Coronary artery (tissue), 2 donors: ENCODE results near the gene PLK1.

Experiments used
- DNase-seq: peaks from one replicate; pipeline ENCODE4 v3.0.0-alpha.2; 2017; ENCODE audit warnings: low spot score
- H3K27ac ChIP-seq, 2 donors: fragments of 200-600 bp; sonication (generic); one replicate each; pipeline ENCODE4 v1.5.1; 2016 to 2019
- H3K4me3 ChIP-seq: fragments of 200-600 bp; sonication (generic); 2 replicates; pipeline ENCODE4 v1.5.1; 2016; ENCODE audit warnings: mild to moderate bottlenecking, moderate library complexity
- TF ChIP-seq, protein P1 (sequence below): fragments of 200-600 bp; sonication (generic); IDR thresholded peaks from one replicate; pipeline ENCODE4 v1.5.1; 2019; ENCODE audit warnings: antibody characterized with exemption

The PLK1 gene

GRCh38 chr16:23692190-23692837 lies 13.6 kb downstream of the PLK1 start:
- TF ChIP-seq, protein P1, sequence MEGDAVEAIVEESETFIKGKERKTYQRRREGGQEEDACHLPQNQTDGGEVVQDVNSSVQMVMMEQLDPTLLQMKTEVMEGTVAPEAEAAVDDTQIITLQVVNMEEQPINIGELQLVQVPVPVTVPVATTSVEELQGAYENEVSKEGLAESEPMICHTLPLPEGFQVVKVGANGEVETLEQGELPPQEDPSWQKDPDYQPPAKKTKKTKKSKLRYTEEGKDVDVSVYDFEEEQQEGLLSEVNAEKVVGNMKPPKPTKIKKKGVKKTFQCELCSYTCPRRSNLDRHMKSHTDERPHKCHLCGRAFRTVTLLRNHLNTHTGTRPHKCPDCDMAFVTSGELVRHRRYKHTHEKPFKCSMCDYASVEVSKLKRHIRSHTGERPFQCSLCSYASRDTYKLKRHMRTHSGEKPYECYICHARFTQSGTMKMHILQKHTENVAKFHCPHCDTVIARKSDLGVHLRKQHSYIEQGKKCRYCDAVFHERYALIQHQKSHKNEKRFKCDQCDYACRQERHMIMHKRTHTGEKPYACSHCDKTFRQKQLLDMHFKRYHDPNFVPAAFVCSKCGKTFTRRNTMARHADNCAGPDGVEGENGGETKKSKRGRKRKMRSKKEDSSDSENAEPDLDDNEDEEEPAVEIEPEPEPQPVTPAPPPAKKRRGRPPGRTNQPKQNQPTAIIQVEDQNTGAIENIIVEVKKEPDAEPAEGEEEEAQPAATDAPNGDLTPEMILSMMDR = no peak
- no peak overlapping the region for H3K4me3 ChIP-seq
- H3K27ac ChIP-seq = no peak overlapping the region
- DNase-seq = no peak

GRCh38 chr16:23694265-23694643 lies 15.6 kb downstream of the PLK1 start:
- Histone ChIP-seq H3K27ac (peak overlapping the region in 1 of 2 donors; percentile 11), H3K4me3 (peak overlapping the region; percentile 60)
- TF ChIP-seq, protein P1 = no peak
- DNase-seq = no peak

- no peak for DNase-seq
- Histone ChIP-seq H3K27ac (peak overlapping the region in 1 of 2 donors; percentile 11), H3K4me3 (peak overlapping the region; percentile 60)
- TF ChIP-seq, protein P1 = no peak
Measured at GRCh38 chr16:23694644-23695373, 16.1 kb downstream of the PLK1 start.

- DNase-seq = no peak
- TF ChIP-seq, protein P1 = no peak
- H3K27ac ChIP-seq = no peak overlapping the region
- no peak overlapping the region for H3K4me3 ChIP-seq
Measured at GRCh38 chr16:23695756-23696155, 17.1 kb downstream of the PLK1 start.

DNA sequence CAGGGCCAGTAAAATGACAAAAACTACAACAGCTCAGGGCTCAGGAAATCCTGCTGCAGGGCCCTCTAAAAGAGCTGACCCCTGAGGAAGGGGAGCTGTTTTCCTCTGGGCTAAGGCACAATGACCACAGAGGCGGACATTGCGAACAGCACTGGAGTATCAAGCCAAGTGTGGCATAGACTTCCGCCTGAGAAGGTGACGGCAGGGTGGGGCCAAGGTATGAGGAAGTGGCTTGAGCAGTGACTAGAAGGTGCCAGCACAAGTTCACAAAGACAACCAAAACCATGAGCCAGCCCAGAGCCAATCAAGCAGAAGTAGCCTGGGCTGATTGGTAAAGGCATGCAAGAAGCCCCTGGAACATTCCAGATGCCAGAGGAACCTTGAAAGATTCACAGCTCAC lies 20.4 kb downstream of the PLK1 start:
- Histone ChIP-seq H3K4me3 (no peak overlapping the region), H3K27ac (no peak overlapping the region)
- no peak for DNase-seq
- TF ChIP-seq, protein P1 = no peak

- TF ChIP-seq, protein P1 = no peak
- Histone ChIP-seq H3K4me3 (no peak overlapping the region), H3K27ac (no peak overlapping the region)
- DNase-seq = no peak
Measured at GRCh38 chr16:23700093-23700492, 21.4 kb downstream of the PLK1 start.

GRCh38 chr16:23700509-23700908 lies 21.8 kb downstream of the PLK1 start:
- TF ChIP-seq, protein P1 = no peak
- Histone ChIP-seq H3K4me3 (no peak overlapping the region), H3K27ac (no peak overlapping the region)
- DNase-seq = no peak
